Measurements from ENCODE around the gene NPAS2. TPM values are rescaled to one million over a fixed set of nuclear protein-coding genes. Genes with fewer than 3 reads are reported as not detected.

Gene NPAS2
- polyA plus RNA-seq, 1 of the 3 experiments (the other 2 are of a cell fraction) = 58.5 TPM

- TF ChIP-seq MAX (IDR thresholded peaks at IDR 0.05; ENCODE audit: low read depth) (no peak), NFIC (IDR thresholded peaks at IDR 0.05; ENCODE audit: borderline replicate concordance) (no peak), FOXJ3 (CRISPR knock-in tag; IDR thresholded peaks at IDR 0.05) (no peak)
These were observed 175.6 kb downstream of the NPAS2 start (continued) for GRCh38 chr2:100995309-100996075.

- TF ChIP-seq POLR2AphosphoS5 (IDR thresholded peaks at IDR 0.05; ENCODE audit: low read depth, low read length) = no peak
- no peak for TF ChIP-seq MAX (IDR thresholded peaks at IDR 0.05; ENCODE audit: low read depth)
- TF ChIP-seq CHD2 (IDR thresholded peaks at IDR 0.05; ENCODE audit: low read length, partially characterized antibody) = no peak
- TF ChIP-seq RXRA (IDR thresholded peaks at IDR 0.05; ENCODE audit: borderline replicate concordance, low read depth) = no peak
- no peak for TF ChIP-seq NFIC (IDR thresholded peaks at IDR 0.05; ENCODE audit: borderline replicate concordance)
- TF ChIP-seq RCOR1 (IDR thresholded peaks at IDR 0.05; ENCODE audit: low read length) = no peak
- no peak for TF ChIP-seq YY1 (IDR thresholded peaks at IDR 0.05; ENCODE audit: low read depth)
- no peak for TF ChIP-seq SMC3 (IDR thresholded peaks at IDR 0.05; ENCODE audit: low read depth, low read length)
- no peak for TF ChIP-seq TAF1 (IDR thresholded peaks at IDR 0.05; ENCODE audit: borderline replicate concordance, low read depth, low read length)
- no peak overlapping the region for H3K4me2 ChIP-seq
- CTCF ChIA-PET = no interaction called here
These were observed 177.7 kb downstream of the NPAS2 start for GRCh38 chr2:100997509-100998234.

GRCh38 chr2:100998235-100998573 is 178.3 kb downstream of the NPAS2 start:
- ChIA-PET POLR2A (no interaction called here), CTCF (no interaction called here)
- peaks cover 16% of the 10 kb centered on the region for H3F3A ChIP-seq (replicated peaks; ENCODE audit: insufficient read depth)
- H3K4me1 ChIP-seq (ENCODE audit: control insufficient read depth in 1 of 2, insufficient read depth in 2 of 2, low read depth in 1 of 2, low read length in 1 of 2) = peaks cover 3 to 7% of the 10 kb centered on the region in 2 experiments; a peak in 2 of 4 replicates
- no peaks in the 10 kb centered on the region for H3K9me2 ChIP-seq
- no peaks in the 10 kb centered on the region for H3K9me3 ChIP-seq
- TF ChIP-seq CHD2 (IDR thresholded peaks at IDR 0.05; ENCODE audit: low read length, partially characterized antibody) (no peak), RFX5 (IDR thresholded peaks at IDR 0.05; ENCODE audit: low read length) (no peak), CTCF (IDR thresholded peaks at IDR 0.05) (no peak), GATA2 (CRISPR knock-in tag; IDR thresholded peaks at IDR 0.05) (no peak), TAF1 (IDR thresholded peaks at IDR 0.05; ENCODE audit: borderline replicate concordance, low read depth, low read length) (no peak), RXRA (IDR thresholded peaks at IDR 0.05; ENCODE audit: borderline replicate concordance, low read depth) (no peak), MEF2A (IDR thresholded peaks at IDR 0.05; ENCODE audit: borderline replicate concordance, low read depth) (no peak), RCOR1 (IDR thresholded peaks at IDR 0.05; ENCODE audit: low read length) (no peak), SMC3 (IDR thresholded peaks at IDR 0.05; ENCODE audit: low read depth, low read length) (no peak), USF1 (IDR thresholded peaks at IDR 0.05; ENCODE audit: borderline replicate concordance, low read depth) (no peak)
- H3K9ac ChIP-seq = no peak overlapping the region
- H3K27ac ChIP-seq (ENCODE audit: low read depth in 2 of 2, low read length in 1 of 2) = no peak overlapping the region
- no peak overlapping the region for H3K4me2 ChIP-seq
- peaks cover 1% of the 10 kb centered on the region for H4K20me1 ChIP-seq (ENCODE audit: insufficient read depth)
- peaks cover 13 to 39% of the 10 kb centered on the region in 2 experiments for H3K36me3 ChIP-seq (replicated peaks in 1 of 2; ENCODE audit: control insufficient read depth in 1 of 2, insufficient read depth in 2 of 2, low read length in 1 of 2)
- no peaks in the 10 kb centered on the region for H3K27me3 ChIP-seq (ENCODE audit: insufficient read depth)
- WGBS (ENCODE audit: low lambda C conversion rate) = 80% methylated on average over 6 of the region's 6 CpGs
- no peak overlapping the region for H3K4me3 ChIP-seq (ENCODE audit: low read depth in 2 of 2, low read length in 1 of 2)
- DNase-seq = no peak
- H3K79me2 ChIP-seq (ENCODE audit: insufficient read depth) = peaks cover 12% of the 10 kb centered on the region
- H2AFZ ChIP-seq (ENCODE audit: low read depth) = no peak overlapping the region

More at GRCh38 chr2:100997509-100998234, 177.7 kb downstream of the NPAS2 start:
- H3K9me3 ChIP-seq = no peaks in the 10 kb centered on the region
- no peak overlapping the region for H3K9ac ChIP-seq
- POLR2A ChIA-PET = no interaction called here
- WGBS (ENCODE audit: low lambda C conversion rate) = 94% methylated on average over 5 of the region's 5 CpGs
- no peaks in the 10 kb centered on the region for H4K20me1 ChIP-seq (ENCODE audit: insufficient read depth)
- no peak overlapping the region for H2AFZ ChIP-seq (ENCODE audit: low read depth)
- no peak overlapping the region for H3K27ac ChIP-seq (ENCODE audit: low read depth in 2 of 2, low read length in 1 of 2)
- peaks cover 6% of the 10 kb centered on the region for H3K79me2 ChIP-seq (ENCODE audit: insufficient read depth)
- H3K4me3 ChIP-seq (ENCODE audit: low read depth in 2 of 2, low read length in 1 of 2) = no peak overlapping the region
- H3K27me3 ChIP-seq (ENCODE audit: insufficient read depth) = no peaks in the 10 kb centered on the region
- H3K36me3 ChIP-seq (replicated peaks in 1 of 2; ENCODE audit: control insufficient read depth in 1 of 2, insufficient read depth in 2 of 2, low read length in 1 of 2) = peaks cover 8 to 37% of the 10 kb centered on the region in 2 experiments
- peaks cover 16% of the 10 kb centered on the region for H3F3A ChIP-seq (replicated peaks; ENCODE audit: insufficient read depth)
- H3K9me2 ChIP-seq = no peaks in the 10 kb centered on the region
- H3K4me1 ChIP-seq (ENCODE audit: control insufficient read depth in 1 of 2, insufficient read depth in 2 of 2, low read depth in 1 of 2, low read length in 1 of 2) = peaks cover 3 to 7% of the 10 kb centered on the region in 2 experiments; a peak in 2 of 4 replicates
- no peak for DNase-seq

All from SK-N-SH (cell line).